22Rv1 (cell line): Measurements from ENCODE around the gene GRN.

Source experiments
- CTCF ChIP-seq: fragments of 450-650 bp; IDR thresholded peaks from 2 replicates; pipeline ENCODE4 v1.5.1; 2017; ENCODE audit warnings: mild to moderate bottlenecking
- ZFX ChIP-seq: fragments of 450-650 bp; IDR thresholded peaks from 2 replicates; pipeline ENCODE4 v1.6.1; 2017; ENCODE audit warnings: antibody characterized with exemption, borderline replicate concordance

- TF ChIP-seq CTCF: no peak
- TF ChIP-seq ZFX: no peak
Measured at GRCh38 chr17:44362949-44363612, 18.0 kb downstream of the GRN start.
